Brain microvascular endothelial cell (primary cell): ENCODE results near the gene BMP7.

Experiments used
- DNase-seq: peaks from one replicate; pipeline ENCODE4 v3.0.0-alpha.2; 2020
- H3K27ac ChIP-seq: fragments of 250-450 bp; sonication (Bioruptor Pico); 2 replicates; pipeline ENCODE4 v1.5.1; 2020; ENCODE audit warnings: mild to moderate bottlenecking, moderate library complexity
- H3K27me3 ChIP-seq: fragments of 250-450 bp; sonication (Bioruptor Pico); replicated peaks from 2 replicates; pipeline ENCODE4 v1.5.1; 2020; ENCODE audit warnings: mild to moderate bottlenecking
- H3K36me3 ChIP-seq: fragments of 250-450 bp; sonication (Bioruptor Pico); replicated peaks from 2 replicates; pipeline ENCODE4 v1.5.1; 2020; ENCODE audit warnings: mild to moderate bottlenecking
- H3K4me3 ChIP-seq: 2 replicates; pipeline ENCODE4 v1.5.1; 2011; ENCODE audit warnings: low read depth, mild to moderate bottlenecking, control low read depth, low read length, moderate library complexity
- CTCF ChIP-seq: IDR thresholded peaks from 2 replicates; pipeline ENCODE4 v1.5.1; 2011; ENCODE audit warnings: low read depth, mild to moderate bottlenecking, moderate library complexity, low read length, control low read depth, inconsistent platforms; ENCODE audit errors: missing control alignments
- in situ Hi-C: cut with HindIII; loops from 2 replicates; pipeline ENCODE4 v1.10.0; 2017; ENCODE audit warnings: low sequenced_read_pairs, low pct_ligation_motif_present

Gene BMP7

GRCh38 chr20:57266291-57267157, at the start of gene BMP7:
Gene BMP7, minus strand, starts transcription at chr20:57266641. Its CDS starts 519 bp downstream, at chr20:57266122.
- Histone ChIP-seq H3K36me3 (no peaks in the 10 kb centered on the region), H3K27me3 (peaks cover 79% of the 10 kb centered on the region), H3K4me3 (no peak within 1 kb of the TSS), H3K27ac (no peak within 1 kb of the TSS)
- no peak for TF ChIP-seq CTCF
- in situ Hi-C loops: no loop called here
- no peak for DNase-seq

- Histone ChIP-seq H3K4me3 (no peak overlapping the region), H3K27ac (no peak overlapping the region), H3K36me3 (no peaks in the 10 kb centered on the region), H3K27me3 (no peaks in the 10 kb centered on the region)
- in situ Hi-C loops: no loop called here
- TF ChIP-seq CTCF: no peak
- DNase-seq: no peak
Observed at GRCh38 chr20:57315976-57316480, 49.6 kb upstream of the BMP7 start.

- DNase-seq: no peak
- Histone ChIP-seq H3K27me3 (no peaks in the 10 kb centered on the region), H3K36me3 (no peaks in the 10 kb centered on the region), H3K27ac (no peak overlapping the region), H3K4me3 (no peak overlapping the region)
- in situ Hi-C loops: no loop called here
- no peak for TF ChIP-seq CTCF
Observed at GRCh38 chr20:57315083-57315975, 48.9 kb upstream of the BMP7 start.

GRCh38 chr20:57313951-57314350, 47.5 kb upstream of the BMP7 start:
- in situ Hi-C loops: no loop called here
- H3K4me3 ChIP-seq: no peak overlapping the region
- H3K27ac ChIP-seq: no peak overlapping the region
- no peak for DNase-seq
- TF ChIP-seq CTCF: no peak
- no peaks in the 10 kb centered on the region for H3K27me3 ChIP-seq
- no peaks in the 10 kb centered on the region for H3K36me3 ChIP-seq

- Histone ChIP-seq H3K4me3 (no peak overlapping the region), H3K27ac (no peak overlapping the region), H3K36me3 (no peaks in the 10 kb centered on the region), H3K27me3 (no peaks in the 10 kb centered on the region)
- no peak for TF ChIP-seq CTCF
- DNase-seq: no peak
- in situ Hi-C loops: no loop called here
Observed at GRCh38 chr20:57313230-57313629, 46.8 kb upstream of the BMP7 start.
